SKM-1 (cell line): ENCODE results near the gene PDE2A.

Experiments used
- DNase-seq: peaks from one replicate; lab custom pipeline; 2025; ENCODE audit not compliant: unreplicated experiment; lab: John Stamatoyannopoulos, UW

PDE2A gene

DNA sequence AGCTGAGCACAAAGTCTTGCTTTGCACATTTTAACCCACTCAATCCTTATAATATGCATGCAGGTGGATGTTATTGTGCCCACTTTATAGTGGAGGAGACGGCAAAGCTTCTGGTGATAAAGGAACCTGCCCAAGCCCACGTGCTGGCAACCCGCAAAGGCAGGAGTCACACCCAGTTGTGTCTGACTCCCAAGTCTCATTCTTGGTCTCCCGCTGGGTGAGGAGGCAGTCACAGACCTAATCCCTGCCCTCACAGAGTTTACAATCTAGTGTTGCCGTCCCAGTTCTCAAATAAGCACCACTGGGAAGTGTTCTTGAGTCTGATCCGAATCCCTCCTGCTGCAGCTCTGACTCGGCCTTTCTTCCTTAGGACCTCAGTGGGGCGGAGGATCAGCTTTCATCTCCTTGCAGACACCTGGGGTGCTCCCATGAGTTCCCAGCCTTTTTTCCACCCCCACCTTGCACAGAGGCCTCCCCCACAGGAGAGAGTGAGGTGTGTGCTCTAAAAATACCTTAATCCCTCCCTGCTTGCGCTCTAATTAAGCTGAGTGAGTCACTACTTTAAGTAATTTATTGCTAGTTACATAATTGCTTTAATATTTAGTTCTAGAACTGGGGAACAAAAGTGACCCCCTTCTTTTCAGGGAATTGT, 15.1 kb downstream of the PDE2A start:
- no peak for DNase-seq

DNA sequence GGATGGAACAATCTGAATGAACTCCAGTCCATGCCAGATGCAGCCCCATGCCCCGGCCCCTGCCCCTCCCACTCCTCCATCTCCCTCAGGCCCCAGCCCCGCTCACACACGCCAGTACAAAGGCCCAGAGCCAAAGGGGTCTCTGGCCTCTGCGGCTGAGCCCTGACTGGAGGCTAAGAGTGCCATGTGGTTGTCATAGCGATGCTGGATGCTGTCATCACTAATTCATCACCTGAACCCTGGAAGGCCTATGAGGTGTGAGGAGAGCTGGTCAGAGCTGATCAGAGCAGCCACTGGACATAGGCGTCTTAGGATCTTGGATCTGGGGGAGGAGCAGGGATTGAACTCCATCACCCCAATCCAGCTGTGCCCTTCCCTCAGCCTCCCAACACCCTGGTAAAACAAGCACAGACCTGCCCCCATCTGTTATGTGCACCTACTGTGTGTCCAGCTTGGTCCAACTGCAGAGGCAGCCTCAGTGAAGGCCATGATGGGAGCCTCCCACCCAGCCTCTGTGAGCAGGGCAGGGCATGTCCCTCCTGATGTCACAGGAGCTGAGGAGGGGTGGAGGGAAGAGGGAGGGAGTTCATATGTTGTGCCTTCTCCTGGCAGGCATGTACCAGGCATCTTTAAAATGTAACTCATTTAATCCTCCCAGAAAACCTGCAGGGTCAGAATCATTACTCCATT, 16.7 kb downstream of the PDE2A start:
- DNase-seq: no peak

DNA sequence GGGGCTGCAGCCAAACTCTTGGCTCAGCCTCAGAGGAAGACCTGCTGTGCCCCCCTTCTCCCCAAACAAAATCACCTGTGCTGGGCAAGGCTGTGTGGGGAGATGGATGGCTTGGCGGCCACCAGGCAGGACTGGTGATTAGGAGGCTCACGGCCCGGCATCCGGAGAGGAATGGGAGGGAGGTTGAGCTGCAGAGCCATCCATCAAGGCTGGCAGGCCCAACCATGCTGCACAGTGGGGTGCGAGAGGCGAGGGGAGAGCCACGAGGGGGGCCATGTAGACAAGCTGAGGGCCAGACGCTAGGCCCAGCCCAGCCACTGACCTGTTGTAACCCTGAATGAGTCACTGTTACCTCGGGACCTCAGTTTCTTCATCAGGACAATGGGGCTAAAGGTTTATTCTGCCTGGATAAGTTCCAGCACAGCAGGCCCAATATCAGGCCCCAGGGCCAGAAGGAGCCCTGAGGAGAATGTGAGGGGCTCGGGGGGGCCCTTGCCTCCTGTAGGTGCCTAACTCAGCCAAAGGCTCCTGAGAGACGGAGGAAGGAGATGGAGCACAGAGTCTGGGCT, 18.2 kb downstream of the PDE2A start:
- DNase-seq: no peak

DNA sequence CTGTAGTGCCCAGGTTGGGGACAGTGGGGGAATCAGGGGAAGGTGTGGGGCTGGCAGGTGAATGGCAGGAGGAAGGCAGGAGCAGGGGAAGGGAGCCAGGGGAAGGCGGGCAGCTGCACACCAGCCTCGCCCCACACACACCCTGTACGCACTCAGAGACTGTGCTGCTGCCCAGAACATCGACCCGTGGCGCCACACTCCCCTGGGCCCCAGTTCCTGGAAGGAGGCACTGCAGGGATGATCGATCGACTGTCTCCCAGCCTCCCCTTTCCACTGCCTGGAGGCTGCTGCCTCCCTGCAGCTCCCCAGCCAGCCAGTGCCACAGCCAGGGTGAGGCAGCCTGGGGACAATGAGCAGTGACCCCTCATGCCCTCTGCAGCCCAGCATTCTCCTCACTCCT, 19.2 kb downstream of the PDE2A start:
- DNase-seq: no peak

DNA sequence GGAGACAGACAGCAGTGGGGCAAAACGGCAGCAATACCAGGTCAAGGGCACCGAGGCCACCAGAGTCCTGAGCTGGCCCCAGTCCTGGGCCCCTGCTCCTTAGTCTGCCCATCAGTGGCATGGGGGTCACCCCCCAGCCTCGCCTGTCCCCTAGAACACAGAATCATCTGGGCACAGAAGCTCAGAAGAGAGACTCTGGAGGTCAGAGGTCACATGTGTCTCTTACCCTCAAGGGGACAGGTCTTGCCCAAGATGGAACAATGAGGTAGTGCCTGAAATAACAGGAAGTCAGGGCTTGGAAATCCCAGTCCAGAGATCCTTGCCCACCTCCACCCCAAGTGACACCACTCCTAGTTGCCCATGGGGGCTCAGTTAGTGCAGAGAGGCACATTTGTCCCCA, 20.6 kb downstream of the PDE2A start:
- no peak for DNase-seq

DNA sequence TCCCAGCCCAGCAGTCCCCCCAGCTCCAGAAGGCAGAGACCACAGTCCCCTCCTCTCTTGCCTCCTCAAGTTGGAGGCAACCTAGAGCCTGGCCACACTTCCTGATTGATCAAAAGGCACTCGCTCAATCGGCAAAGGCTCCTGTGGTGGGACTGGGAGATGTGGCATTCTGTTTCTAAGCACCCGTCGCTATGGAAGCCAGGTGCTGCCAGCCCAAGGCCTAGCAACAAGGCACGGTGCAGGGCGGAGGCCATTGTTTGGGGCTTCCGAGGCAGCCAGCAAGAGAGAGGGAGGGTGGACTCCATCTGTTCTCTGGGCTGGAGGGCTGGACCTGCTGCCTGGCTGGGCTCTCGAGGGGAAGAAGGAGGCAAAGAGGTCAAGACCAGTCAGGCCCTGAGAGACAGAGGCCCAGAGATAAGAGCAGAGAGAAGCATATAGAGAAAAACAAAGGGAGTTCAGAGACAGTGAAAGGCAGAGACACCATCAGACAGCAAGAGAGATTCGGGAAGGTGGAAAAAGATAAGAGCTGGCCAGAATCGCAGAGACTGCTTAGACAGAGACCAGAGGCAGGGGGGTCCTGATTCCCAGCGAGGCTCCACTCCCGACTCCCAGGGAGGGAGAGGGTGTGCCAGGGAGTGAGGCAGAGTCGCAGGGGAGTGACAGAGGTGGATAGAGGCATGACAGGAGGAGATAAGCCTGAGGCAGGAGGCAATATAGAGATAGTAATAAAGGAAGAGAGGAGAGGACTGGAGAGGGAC, 21.2 kb downstream of the PDE2A start:
- DNase-seq: no peak

DNA sequence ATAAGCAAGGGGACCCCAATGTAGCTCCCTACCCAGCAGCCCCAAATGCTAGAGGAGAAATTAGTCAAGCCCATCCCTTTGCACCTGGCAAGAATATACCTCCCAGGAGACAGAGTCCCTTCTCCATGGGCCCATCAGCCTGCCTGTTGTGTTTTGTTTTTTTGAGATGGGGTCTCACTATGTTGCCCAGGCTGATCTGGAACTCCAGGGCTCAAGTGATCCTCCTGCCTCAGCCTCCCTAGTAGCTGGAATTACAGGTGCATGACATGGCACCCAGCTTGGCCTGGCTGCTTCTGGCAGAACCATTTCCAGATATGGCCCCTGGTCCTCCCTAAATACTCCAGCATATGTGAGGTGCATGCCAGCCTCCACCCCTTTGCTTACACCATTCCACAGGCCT, 22.1 kb downstream of the PDE2A start:
- DNase-seq: no peak

DNA sequence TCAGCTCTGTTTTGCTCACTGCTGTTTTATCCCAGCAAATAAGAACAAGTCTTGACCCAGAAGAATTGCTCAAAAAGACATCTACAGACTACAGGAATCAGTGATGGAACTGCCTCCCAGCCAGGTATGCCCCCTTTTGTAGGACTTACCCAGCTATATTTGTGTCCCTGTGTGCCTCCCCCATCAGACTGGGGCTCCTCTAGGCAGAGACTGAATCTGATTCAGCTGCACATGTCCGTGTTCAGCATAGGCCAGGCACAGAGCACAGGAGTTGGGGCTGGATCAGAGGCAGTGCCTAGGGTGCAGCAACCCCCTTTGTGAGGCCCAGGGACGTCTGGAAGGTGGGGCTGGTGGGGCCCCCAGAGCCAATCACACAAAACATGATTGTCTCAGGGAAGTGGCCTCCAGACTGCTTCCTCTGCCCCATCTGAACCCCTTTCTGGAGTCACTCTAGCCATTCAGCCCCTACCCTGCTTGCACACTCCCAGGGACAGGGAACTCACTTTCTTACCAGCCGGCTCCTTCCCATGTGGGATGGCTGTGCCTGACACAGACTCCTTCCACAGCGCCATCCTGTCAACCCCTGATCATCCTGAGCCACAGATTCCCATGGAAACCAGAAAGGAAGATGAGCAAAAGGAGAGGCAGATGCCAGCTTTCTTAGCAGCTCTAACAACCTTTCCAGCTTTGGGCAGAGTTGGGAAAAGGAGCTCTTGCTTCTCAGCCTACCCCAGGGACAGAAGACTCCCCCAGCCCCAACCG, 24.8 kb downstream of the PDE2A start:
- DNase-seq: no peak

DNA sequence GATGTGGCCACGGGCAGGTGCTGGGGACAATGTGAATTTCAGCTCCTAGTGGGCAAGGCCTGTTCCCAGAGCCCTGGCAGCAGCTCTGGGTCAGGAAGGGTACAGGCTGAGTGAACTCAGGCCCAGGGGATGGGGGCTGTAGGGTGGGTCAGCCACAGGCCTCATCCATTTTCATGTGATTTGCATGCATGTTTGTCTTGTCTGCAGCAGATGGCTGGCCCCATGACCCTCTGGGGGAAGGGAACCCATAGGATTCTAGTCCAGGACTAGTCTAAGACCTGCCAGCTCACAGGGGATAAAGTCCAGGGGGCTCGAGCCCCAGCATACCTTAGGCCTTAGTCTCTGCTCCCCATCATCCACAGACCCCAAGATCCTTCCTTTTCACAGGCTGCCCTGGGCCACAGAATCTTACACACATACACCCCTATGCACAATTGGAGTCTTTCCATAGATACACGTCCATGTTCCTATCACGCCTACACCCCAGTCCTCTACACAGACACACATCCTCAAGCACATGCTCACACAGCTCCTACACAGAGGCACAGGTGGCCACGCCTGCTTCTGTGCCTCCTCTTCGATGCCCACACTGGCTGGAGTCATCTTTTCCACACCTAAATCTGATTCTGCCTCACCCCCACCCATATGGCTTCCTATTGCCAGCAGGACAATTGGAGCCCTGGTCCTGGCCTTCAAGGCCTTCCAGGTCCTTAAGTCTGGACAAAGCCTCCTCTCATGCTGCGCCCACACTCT, 25.7 kb downstream of the PDE2A start:
- DNase-seq: no peak

DNA sequence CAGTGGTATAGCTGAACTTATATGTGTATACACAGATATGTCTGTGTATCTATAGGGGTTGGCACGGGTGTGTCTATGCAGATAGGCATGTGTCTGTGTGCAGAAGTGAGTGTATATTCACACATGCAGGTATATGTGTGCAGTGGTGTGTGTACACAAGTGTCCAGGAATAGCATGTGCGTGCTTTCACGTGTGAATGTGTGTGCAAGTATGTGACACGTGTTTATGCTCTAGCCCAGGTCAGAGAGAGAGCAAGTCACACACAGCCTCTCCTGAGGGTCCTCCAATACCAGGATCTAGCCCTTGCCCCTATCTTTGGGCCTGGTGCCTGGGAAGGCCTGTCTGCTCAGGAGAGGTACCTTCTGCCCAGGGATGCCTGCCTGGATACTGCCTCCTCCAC, 26.3 kb downstream of the PDE2A start:
- no peak for DNase-seq

DNA sequence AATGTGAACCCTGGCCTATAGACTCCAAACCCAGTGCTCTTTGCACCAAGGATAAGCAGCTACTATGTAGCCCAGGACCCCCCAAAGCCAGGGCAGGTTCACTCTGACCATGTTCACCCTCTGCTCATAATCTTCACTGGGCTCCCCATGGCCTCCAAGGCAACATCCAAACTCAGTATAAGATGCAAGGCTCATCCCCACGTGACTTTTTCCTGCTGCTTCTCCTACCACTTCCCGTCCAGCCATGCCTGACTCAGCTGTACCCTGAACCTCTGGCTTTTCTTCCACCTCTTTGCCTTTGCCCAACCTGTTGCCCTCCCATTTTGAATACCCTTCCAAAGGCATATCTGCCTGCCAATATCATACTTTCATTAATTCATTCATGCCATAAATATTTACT, 27.8 kb downstream of the PDE2A start:
- DNase-seq: no peak

DNA sequence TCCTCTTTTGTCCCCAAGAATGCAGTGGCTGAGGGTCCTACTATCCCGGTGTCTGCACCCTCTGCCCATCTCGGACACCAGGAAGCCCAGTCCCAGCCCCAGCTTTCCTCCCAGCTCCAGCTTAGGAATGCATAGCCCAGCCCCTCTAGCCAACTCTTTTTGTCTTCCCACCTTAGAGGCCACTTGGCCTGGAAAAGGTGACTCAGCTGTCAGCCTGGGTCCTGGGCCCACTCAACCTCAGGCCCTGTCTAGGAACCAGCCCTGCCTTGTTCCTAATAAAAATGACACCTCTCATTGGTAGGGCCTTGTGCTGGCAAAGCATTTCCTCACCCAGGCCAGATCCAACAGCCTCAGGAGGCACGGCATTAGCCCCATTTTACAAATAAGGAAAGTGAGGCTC, 28.2 kb downstream of the PDE2A start:
- DNase-seq: no peak

DNA sequence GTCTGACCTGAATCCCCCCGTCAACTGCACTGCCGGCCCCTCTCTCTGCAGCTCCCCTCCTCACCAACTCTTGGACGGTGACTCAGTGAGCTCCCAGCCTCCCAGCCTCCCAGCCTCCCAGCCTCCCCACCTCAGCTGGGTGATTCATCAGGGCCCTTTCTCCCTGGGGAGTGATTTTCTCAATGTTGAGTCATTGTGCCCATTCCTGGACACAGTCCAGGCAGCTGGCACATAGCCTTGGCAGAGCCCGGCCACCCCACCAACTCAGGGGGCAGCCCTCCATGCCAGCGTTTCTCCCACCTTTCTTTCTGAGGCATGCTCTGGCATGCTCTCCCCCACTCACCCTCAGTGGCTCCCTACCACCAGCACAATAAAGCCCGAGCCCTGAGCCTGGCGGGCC, 30.7 kb downstream of the PDE2A start:
- no peak for DNase-seq

DNA sequence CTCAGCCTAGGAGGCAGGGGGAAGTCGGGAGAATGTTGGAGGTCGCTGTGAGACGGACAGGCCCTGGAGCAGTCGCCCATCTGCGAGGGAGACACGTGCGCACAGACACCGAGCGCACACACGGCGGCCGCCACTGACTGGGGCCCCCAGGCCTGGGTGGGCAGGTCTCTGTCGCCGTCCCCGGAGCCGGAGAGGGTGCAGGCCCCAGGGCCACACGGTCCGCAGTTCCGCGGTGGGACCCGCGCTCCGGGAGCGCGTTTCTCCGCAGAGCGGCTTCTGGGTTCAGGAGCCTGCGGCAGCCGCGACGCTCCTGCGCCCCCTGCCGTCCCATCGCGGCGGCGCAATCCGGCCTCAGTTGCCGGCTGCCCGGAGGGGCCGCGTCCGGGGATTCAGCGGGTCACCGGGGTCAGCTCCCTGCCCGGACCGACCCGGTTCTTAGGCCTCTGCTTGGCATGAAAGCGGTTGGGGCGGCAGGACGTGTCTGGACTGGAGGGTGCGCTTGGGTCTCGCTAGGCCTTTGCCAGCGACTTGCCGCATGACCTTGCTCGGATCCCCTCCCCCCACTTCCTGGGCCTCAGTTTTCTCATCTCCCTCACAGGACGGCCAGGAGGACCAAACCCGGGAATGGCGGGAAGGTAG, 31.2 kb downstream of the PDE2A start:
- DNase-seq: peak; percentile 15

DNA sequence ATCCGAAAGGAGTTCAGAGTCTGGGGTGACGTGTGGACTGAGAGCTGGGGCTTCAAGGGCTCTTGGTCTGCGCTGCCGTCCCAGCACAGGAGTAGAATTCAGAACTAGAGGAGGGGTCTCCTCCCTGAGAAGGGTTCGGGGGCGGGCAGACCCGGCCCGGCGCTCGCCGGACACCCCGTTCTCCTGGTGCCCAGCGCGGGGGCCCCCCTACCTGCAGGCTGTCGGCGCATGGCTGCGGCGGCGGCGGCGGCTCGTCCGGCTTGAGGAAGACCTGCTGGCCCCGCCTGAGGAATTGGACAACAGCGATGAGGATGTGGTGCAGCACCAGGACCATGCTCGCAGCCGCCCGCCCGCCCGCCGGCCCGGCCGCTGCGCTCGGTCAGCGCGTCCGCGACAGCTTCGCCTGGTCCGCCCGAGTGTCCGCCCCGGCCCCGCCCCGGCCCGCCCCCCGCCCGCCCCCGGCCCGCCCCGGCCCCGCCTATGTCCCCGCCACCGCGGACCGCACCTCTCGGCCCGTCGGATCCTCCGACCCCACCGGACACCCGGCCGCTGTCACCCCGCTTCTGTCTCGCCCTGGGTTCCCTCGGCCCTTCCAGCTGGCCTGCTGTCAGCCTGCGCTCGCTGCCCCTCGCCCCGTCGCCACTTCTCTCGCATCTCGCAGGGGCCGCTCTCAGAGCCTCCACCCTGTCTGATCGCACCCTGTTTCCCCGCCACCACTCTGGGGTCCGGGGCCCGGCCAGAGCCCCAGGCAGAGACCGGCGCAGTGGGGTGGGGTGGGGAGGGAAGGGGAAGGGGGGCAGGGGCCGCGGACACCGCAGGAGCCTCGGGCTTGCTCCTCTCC, 32.0 kb downstream of the PDE2A start:
- no peak for DNase-seq

DNA sequence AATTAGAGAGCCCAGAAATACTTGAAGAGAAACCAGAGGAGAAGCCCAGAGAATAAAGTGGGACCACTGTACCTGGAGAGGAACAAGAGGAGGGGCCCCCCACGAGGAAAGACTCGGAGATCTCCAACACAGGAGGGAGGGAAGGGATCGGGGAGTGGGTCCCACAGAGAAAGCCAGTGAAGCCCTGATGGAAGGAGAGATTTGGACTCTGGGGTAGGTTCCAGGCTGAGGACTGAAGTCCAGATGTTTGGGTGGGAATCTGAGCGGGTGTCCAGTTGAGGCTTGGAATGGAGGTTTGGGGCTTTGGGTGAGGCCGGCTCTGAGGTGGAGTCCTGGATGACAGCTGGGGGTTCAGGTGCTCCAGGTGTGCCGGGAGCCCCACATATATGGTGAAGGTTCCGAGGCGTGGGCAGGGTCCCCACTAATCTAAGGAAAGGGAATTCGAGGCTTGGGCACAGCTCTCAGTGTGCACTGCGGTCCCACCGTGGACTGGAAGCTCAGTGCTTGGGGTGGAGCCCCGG, 32.6 kb downstream of the PDE2A start:
- DNase-seq: no peak

DNA sequence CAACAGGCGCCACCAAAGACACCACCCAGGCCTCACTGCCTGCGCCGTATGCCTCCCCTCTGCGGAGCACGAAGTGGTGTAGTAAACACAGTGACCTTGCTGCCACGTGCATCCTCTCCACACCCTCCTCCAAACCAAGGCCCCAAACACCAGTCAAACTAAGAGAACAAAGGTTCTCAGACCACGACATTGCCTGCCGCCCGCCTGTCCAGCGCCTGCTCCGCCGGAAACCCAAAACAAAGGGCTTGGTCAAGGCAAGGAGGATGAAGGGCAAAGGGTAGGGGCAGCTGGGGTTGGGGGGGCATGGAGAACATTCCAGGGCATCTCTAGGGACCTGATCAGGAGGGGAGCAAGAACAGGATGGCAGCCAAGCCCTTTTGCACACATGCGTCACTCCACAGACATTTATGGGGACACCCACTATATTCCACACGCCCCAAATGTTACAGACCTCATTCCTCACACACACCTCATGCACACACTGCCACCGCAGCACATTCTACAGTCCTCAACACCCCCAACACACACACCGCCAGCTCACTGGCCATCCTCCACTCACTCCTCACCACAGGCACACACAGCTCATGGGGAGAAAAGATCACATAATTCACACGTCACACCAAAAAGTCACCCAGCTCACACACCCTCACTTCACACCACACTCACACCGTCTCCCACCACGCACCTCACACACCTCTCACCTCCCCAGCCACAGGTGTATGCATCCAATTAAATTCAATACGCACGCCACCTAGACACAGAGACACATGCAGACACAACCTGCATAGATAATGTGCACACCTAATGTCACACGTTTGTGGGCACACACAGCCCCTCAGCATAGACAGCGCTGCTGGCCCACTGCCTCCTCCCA, 34.5 kb downstream of the PDE2A start:
- DNase-seq: no peak

DNA sequence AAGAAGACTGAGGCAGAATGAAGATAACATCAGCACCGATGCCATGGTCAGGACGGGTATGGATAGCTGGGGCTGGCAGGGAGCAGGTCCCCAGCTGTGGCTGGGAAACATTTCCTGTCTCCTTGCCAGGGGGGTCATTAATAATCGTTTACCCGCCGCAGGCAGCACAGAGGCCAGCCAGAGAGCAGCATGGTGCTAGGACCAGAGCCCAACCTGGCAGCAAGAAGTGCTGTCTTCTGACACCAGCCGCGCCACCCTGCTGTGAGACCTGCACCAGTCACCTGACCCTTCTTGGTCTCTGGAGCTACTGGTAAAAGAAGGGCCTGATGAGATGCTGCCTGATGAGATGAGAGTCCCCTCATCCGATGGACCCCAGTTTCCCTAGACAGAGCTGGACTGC, 36.3 kb downstream of the PDE2A start:
- DNase-seq: no peak
